Mesendoderm (in vitro differentiated cells): ENCODE data around the gene LRIG1.

ENCODE experiments used
- DNase-seq: peaks from one replicate; pipeline ENCODE4 v3.0.0; 2013
- H2AK5ac ChIP-seq: 2 replicates; pipeline ENCODE4 v1.6.1; 2013; ENCODE audit warnings: low read length, inconsistent platforms
- H2BK120ac ChIP-seq: 2 replicates; pipeline ENCODE4 v1.6.1; 2013; ENCODE audit warnings: low read depth, mild to moderate bottlenecking, low read length, moderate library complexity, mixed read lengths
- H2BK15ac ChIP-seq: replicated peaks from 2 replicates; pipeline ENCODE4 v1.6.1; 2013; ENCODE audit warnings: low read depth, mild to moderate bottlenecking, moderate library complexity
- H2BK5ac ChIP-seq: 2 replicates; pipeline ENCODE4 v1.6.1; 2013; ENCODE audit warnings: low read length, inconsistent platforms
- H3K18ac ChIP-seq: 2 replicates; pipeline ENCODE4 v1.6.1; 2013; ENCODE audit warnings: mild to moderate bottlenecking, low read length, mixed read lengths
- H3K23ac ChIP-seq: one replicate; pipeline ENCODE4 v1.6.1; 2013; ENCODE audit warnings: low read length
- H3K27ac ChIP-seq: 2 replicates; pipeline ENCODE4 v1.5.1; 2013; ENCODE audit warnings: low read depth, mild to moderate bottlenecking, inconsistent platforms, low read length, moderate library complexity
- H3K27me3 ChIP-seq: 2 replicates; pipeline ENCODE4 v1.6.1; 2013; ENCODE audit warnings: low read length, control low read depth, mild to moderate bottlenecking, inconsistent platforms; ENCODE audit not compliant: insufficient read depth, poor library complexity
- H3K36me3 ChIP-seq: 2 replicates; pipeline ENCODE4 v1.6.1; 2013; ENCODE audit warnings: low read length, inconsistent platforms; ENCODE audit not compliant: control insufficient read depth, insufficient read depth
- H3K4ac ChIP-seq: one replicate; pipeline ENCODE4 v1.6.1; 2013; ENCODE audit warnings: low read depth, mild to moderate bottlenecking, low read length, moderate library complexity
- H3K4me1 ChIP-seq: 2 replicates; pipeline ENCODE4 v1.6.1; 2013; ENCODE audit warnings: low read depth, low read length, inconsistent platforms; ENCODE audit not compliant: control insufficient read depth
- H3K4me2 ChIP-seq: 2 replicates; pipeline ENCODE4 v1.6.1; 2013; ENCODE audit warnings: low read length
- H3K4me3 ChIP-seq: 2 replicates; pipeline ENCODE4 v1.5.1; 2013; ENCODE audit warnings: mild to moderate bottlenecking, low read length
- H3K56ac ChIP-seq: one replicate; pipeline ENCODE4 v1.6.1; 2013; ENCODE audit warnings: low read length
- H3K79me1 ChIP-seq: 2 replicates; pipeline ENCODE4 v1.6.1; 2013; ENCODE audit warnings: low read length, inconsistent platforms
- H3K79me2 ChIP-seq: 2 replicates; pipeline ENCODE4 v1.6.1; 2013; ENCODE audit warnings: mild to moderate bottlenecking, low read length; ENCODE audit not compliant: control insufficient read depth, insufficient read depth
- H3K9ac ChIP-seq: 2 replicates; pipeline ENCODE4 v1.6.1; 2013; ENCODE audit warnings: low read length, inconsistent platforms
- H4K5ac ChIP-seq: one replicate; pipeline ENCODE4 v1.6.1; 2013; ENCODE audit warnings: low read length
- H4K8ac ChIP-seq: one replicate; pipeline ENCODE4 v1.6.1; 2013; ENCODE audit warnings: low read depth, mild to moderate bottlenecking, control low read depth, low read length, moderate library complexity
- WGBS: extraction: QIAGEN DNeasy Blood & Tissue Kit; methylation state at CpG from one replicate; pipeline ENCODE4 v1.1.7; 2013; ENCODE audit warnings: low lambda C conversion rate, missing lambda C conversion rate; ENCODE audit not compliant: insufficient coverage; ENCODE audit errors: extremely low coverage; 5-methylcytosine and 5-hydroxymethylcytosine counted together

Gene LRIG1

GRCh38 chr3:66401675-66402491 lies 98.9 kb downstream of the LRIG1 start:
- Histone ChIP-seq H3K4me2 (no peak overlapping the region), H3K36me3 (peaks cover 1% of the 10 kb centered on the region), H4K8ac (no peak overlapping the region), H3K9ac (no peak overlapping the region), H3K4ac (no peak overlapping the region), H2BK120ac (no peak overlapping the region), H4K5ac (no peak overlapping the region), H3K27me3 (no peaks in the 10 kb centered on the region), H3K23ac (no peak overlapping the region), H3K4me1 (no peaks in the 10 kb centered on the region), H3K27ac (no peak overlapping the region), H3K56ac (no peak overlapping the region), H3K18ac (no peak overlapping the region), H2AK5ac (no peak overlapping the region), H3K79me2 (no peaks in the 10 kb centered on the region), H3K4me3 (no peak overlapping the region), H3K79me1 (no peaks in the 10 kb centered on the region), H2BK5ac (no peak overlapping the region), H2BK15ac (no peak overlapping the region)
- DNase-seq = no peak
- WGBS = no CpG with 5 or more reads among the region's 20 CpGs

- H2BK15ac ChIP-seq = no peak overlapping the region
- H2BK120ac ChIP-seq = no peak overlapping the region
- H2BK5ac ChIP-seq = no peak overlapping the region
- no peak overlapping the region for H3K56ac ChIP-seq
- H3K79me1 ChIP-seq = no peaks in the 10 kb centered on the region
- no peaks in the 10 kb centered on the region for H3K79me2 ChIP-seq
- H3K23ac ChIP-seq = no peak overlapping the region
- no peak overlapping the region for H3K18ac ChIP-seq
- no peak for DNase-seq
- H4K5ac ChIP-seq = no peak overlapping the region
- no peak overlapping the region for H3K4ac ChIP-seq
- H3K9ac ChIP-seq = no peak overlapping the region
- no peak overlapping the region for H3K4me3 ChIP-seq
- H3K4me2 ChIP-seq = no peak overlapping the region
- no peaks in the 10 kb centered on the region for H3K27me3 ChIP-seq
- no peak overlapping the region for H4K8ac ChIP-seq
- H3K27ac ChIP-seq = no peak overlapping the region
- H2AK5ac ChIP-seq = no peak overlapping the region
- peaks cover 1% of the 10 kb centered on the region for H3K36me3 ChIP-seq
- WGBS = no CpG with 5 or more reads among the region's 10 CpGs
- no peaks in the 10 kb centered on the region for H3K4me1 ChIP-seq
These were observed 99.7 kb downstream of the LRIG1 start for GRCh38 chr3:66401157-66401550.

GRCh38 chr3:66400411-66401156 lies 100.2 kb downstream of the LRIG1 start:
- Histone ChIP-seq H2BK15ac (no peak overlapping the region), H3K27me3 (no peaks in the 10 kb centered on the region), H3K27ac (no peak overlapping the region), H4K8ac (no peak overlapping the region), H3K4me1 (no peaks in the 10 kb centered on the region), H3K4ac (no peak overlapping the region), H2BK5ac (no peak overlapping the region), H3K79me2 (no peaks in the 10 kb centered on the region), H3K4me2 (no peak overlapping the region), H3K56ac (no peak overlapping the region), H2AK5ac (no peak overlapping the region), H3K9ac (no peak overlapping the region), H3K36me3 (peaks cover 1% of the 10 kb centered on the region), H3K79me1 (no peaks in the 10 kb centered on the region), H3K4me3 (no peak overlapping the region), H3K23ac (no peak overlapping the region), H4K5ac (no peak overlapping the region), H3K18ac (no peak overlapping the region), H2BK120ac (no peak overlapping the region)
- no peak for DNase-seq
- WGBS = no CpG with 5 or more reads among the region's 15 CpGs

- H2BK5ac ChIP-seq = no peak overlapping the region
- H4K8ac ChIP-seq = no peak overlapping the region
- no peaks in the 10 kb centered on the region for H3K79me1 ChIP-seq
- H3K4me2 ChIP-seq = no peak overlapping the region
- no peak overlapping the region for H2BK15ac ChIP-seq
- no peak overlapping the region for H3K4me3 ChIP-seq
- no peak overlapping the region for H2BK120ac ChIP-seq
- peaks cover 1% of the 10 kb centered on the region for H3K36me3 ChIP-seq
- H3K9ac ChIP-seq = no peak overlapping the region
- WGBS = no CpG with 5 or more reads among the region's 10 CpGs
- H3K79me2 ChIP-seq = no peaks in the 10 kb centered on the region
- no peak overlapping the region for H3K18ac ChIP-seq
- no peak overlapping the region for H3K23ac ChIP-seq
- no peak overlapping the region for H4K5ac ChIP-seq
- H3K4me1 ChIP-seq = no peaks in the 10 kb centered on the region
- no peak overlapping the region for H3K56ac ChIP-seq
- H3K4ac ChIP-seq = no peak overlapping the region
- DNase-seq = no peak
- no peak overlapping the region for H3K27ac ChIP-seq
- no peak overlapping the region for H2AK5ac ChIP-seq
- H3K27me3 ChIP-seq = no peaks in the 10 kb centered on the region
These were observed 101.1 kb downstream of the LRIG1 start for GRCh38 chr3:66399529-66400232.

- Histone ChIP-seq H3K27ac (no peak overlapping the region), H3K18ac (no peak overlapping the region), H3K9ac (no peak overlapping the region), H2BK5ac (no peak overlapping the region), H3K4me1 (no peaks in the 10 kb centered on the region), H3K4me3 (no peak overlapping the region), H3K4ac (no peak overlapping the region), H2BK15ac (no peak overlapping the region), H4K8ac (no peak overlapping the region), H2BK120ac (no peak overlapping the region), H3K56ac (no peak overlapping the region), H3K4me2 (no peak overlapping the region), H3K79me2 (no peaks in the 10 kb centered on the region), H2AK5ac (no peak overlapping the region), H3K79me1 (no peaks in the 10 kb centered on the region), H3K36me3 (peaks cover 1% of the 10 kb centered on the region), H4K5ac (no peak overlapping the region), H3K23ac (no peak overlapping the region), H3K27me3 (no peaks in the 10 kb centered on the region)
- DNase-seq = peak; percentile 26
- no CpG with 5 or more reads among the region's 9 CpGs for WGBS
These were observed 102.4 kb downstream of the LRIG1 start for GRCh38 chr3:66398228-66399025.
